CD4-positive, alpha-beta T cell treated with Interleukin-17A for 1 hour (primary cell): ENCODE data around the gene AHCTF1.
"Not testable (repeated sequence)": the region's sequence is repeated elsewhere in the genome, so short reads cannot be mapped to it uniquely, and the experiment has no call there.

Experiments used
- DNase-seq: peaks from one replicate; pipeline ENCODE4 v3.0.0-alpha.2; 2020

AHCTF1 gene

DNA sequence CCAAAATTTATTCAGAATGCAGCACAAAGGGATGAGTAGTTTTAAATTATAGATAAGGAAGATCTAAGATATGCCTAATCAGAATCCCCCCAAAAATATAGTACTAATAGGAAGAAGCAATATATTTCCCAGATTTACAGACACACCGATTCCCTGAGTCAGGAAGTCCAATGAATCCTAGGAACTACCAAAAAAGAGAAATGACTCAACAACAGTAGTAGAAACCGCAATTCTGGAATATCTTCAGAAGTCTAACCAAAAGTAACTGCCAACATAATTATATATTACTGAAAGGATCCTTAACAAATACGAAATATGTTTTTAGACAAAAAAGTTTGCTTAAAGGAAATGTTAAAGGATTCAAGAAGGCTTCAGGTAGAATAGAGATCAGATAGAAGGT, 10.3 kb downstream of the AHCTF1 start:
- no peak for DNase-seq

DNA sequence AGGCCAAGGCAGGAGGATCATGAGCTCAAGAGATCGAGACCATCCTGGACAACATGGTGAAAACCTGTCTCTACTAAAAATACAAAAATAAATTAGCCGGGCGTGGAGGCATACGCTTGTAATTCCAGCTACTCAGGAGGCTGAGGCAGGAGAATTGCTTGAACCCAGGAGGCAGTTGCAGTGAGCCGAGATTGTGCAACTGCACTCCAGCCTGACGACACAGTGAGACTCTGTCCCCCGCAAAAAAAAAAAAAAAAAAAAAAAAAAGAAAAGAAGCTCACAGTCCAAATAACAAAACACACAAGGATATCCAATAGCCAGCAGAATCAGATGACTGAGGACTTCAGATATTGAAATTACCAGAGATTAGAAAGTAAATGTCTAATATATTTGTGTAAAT, 11.8 kb downstream of the AHCTF1 start:
- DNase-seq: no peak

DNA sequence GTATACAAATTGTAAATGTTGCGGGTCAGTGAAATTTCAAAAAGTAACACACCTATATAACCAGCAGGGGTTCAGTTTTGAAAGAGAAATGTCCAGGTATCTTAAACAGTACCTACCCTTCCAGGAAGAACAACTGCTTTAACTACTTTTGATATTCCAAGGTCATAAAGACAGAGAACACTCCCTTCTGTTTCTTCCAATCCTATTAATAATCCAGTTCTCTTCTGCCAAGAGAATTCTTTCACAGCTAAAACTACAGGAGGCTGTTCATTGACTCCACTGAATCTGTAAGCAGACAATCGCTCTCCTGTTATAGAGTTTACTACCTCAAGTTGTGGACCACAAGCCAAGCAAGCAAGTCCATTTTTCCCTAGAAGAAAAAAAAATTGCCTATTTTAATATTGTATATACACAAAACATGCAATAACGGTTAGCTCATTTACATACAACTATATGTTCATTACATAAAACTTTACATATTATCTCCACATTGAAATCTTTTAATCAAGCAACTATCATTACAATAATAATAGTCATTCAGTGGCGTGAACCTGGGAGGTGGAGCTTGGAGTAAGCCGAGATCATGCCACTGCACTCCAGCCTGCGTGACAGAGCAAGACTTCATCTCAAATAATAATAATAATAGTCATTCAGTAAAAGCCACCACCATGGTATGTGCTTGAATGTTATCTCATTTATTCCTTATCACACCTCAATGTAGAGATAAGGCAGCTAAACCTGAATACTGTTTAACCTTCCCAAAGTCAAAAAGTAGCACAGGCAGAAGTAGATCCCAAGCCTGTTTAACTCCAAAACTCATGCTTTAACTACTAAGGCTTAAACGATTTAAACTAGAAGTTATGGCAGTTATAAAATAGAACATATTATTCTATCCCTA, 15.5 kb downstream of the AHCTF1 start:
- not testable (repeated sequence) for DNase-seq

DNA sequence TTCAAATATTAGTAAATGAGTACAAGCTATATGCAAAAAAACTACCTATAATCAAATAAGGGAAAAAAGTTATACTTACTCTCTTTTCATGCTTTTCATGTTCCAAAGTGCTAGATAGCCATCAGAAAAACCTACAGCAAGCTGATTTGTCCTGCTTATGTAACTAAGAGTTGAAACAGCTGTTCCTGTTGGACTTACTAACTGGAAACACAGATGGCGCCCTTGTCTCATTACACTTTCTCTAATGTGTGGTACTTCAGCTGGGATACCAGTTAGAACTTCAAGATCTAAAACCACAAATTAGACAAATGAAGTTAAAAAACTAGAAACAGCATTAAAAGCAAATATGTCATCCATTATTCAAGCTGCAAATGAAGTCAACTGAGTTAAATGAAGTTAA, 24.3 kb downstream of the AHCTF1 start:
- peak; percentile 58 for DNase-seq

DNA sequence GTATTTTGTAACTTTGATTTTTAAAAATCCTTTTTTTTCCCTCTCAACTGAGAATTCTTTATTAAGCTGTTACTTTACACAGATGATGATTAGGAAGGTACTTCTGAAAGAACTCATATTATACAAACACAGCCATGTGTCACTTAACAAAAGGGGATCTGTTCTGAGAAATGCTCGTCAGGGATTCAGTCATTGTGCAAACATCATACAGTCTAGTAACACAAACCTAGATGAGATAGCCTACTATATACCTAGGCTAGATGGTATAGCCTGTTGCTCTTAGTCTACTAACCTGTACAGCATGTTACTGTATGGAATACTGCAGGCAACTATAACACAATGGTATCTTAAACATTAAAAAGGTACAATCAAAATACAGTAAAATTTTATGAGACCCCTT, 24.9 kb downstream of the AHCTF1 start:
- DNase-seq: no peak

DNA sequence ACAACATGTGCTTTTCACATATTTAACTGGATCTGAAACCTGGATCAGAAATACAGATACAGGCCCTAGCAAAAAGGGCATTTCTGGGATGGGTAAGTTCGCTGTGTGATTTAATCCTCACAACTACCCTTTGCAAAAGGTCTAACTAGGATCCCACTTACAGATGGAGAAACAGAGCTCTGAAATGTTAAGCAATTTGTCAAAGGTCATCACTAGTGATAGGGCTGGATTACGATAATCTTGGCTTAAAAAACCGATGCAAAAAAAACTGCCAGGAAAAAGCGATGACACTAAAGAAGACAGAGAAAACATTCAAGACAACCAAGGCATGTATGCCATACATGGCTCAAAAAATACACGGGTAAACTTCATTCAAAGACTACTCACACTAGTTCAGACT, 29.9 kb downstream of the AHCTF1 start:
- DNase-seq: no peak

DNA sequence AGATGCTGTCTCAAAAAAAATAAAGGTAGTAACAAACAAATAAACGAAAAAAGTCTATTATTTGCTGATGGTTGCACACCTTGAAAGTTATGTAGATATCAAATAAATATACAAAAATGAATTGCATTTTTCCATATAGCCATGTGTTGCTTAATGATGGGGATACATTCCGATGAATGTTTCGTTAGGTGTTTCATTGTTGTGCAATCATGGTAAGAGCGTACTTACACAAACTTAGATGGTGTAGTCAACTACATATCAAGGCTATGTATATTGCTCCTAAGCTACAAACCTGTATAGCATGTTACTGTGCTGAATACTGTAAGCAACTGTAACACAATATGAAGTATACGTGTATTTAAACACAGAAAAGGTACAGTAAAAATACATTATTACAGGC, 34.4 kb downstream of the AHCTF1 start:
- no peak for DNase-seq

DNA sequence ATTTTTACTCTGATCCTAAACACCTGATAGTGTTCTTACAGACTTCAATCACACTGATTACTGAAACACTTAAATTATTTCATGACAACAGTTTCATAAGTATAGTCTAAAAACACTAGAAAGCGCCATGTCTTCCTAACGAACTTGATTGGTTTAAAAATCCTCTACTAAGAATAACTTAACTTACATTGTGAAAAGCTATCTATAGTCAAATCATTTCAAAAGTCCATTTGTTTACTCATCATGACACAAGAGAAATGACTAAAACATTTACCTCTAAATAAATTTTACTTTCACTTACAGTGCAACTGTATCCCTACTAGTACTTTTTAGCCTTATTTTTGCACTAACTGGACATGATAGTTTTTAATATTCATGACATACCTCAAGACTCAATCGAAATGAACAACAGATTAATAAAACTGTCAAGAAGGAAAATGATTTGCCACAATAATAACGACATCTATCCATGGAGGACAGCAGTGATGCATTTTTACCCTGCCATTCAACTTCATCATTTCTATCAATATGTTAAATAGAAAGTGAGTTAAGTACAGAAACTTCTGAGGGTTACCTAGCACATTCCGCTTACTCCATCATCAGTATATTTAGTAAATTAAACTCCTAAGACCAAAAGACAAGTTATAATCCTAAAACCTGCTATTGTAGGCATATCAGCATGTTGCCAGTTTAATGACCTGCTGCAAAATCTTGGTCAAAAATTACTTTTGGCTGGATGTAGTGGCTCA, 38.4 kb downstream of the AHCTF1 start:
- DNase-seq: no peak

DNA sequence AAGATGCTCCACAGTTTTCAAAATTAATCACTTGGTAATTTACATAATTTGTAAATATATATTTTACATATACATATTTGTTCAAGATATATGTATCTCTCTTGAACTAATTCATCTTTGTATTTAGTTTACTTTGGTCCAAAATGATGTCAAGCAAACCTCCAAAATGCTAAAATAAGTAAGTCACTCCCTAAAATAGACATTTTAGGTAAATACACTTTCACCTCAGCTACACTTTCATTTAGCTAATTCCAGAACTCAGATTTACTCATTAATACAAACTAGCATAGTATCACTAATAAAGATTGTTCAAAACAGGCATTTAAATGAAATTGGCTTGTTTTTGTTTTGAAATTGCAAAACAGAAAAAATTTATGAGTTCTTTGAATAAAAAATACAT, 40.6 kb downstream of the AHCTF1 start:
- no peak for DNase-seq

DNA sequence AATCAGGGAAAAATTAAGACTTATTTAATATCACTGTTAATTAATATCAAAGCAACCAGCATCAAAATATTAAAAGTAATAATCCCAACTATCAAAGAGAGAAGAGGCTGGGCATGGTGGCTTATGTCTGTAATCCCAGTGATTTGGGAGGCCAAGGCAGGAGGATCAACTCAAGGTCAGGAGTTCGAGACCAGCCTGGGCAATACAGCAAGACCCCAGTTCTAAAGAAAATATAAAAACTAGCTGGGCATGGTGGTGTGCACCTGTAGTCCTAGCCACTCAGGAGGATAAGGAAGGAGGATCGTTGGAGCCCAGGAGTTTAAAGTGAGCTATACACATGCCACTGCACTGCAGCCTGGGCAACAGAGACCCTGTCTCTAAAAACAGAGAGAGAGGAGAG, 43.2 kb downstream of the AHCTF1 start:
- DNase-seq: no peak

DNA sequence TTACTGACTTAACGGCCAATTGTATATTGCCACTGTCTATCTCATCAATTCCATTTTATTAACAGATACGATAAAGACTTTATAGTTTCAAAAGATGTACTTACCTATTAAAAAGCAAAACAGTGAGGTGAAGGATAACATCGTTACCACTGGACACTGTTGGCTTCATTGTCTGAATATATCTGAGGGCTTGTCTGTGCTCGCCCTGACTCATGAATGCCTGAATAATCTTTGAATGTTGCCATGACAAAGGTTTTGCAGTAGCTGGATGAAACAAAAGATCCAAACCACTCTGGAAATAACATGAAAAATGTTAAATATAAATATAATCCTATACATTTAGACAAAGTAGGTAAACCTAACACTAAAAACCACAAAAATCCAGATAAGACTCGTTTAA, 46.4 kb downstream of the AHCTF1 start:
- not testable (repeated sequence) for DNase-seq

DNA sequence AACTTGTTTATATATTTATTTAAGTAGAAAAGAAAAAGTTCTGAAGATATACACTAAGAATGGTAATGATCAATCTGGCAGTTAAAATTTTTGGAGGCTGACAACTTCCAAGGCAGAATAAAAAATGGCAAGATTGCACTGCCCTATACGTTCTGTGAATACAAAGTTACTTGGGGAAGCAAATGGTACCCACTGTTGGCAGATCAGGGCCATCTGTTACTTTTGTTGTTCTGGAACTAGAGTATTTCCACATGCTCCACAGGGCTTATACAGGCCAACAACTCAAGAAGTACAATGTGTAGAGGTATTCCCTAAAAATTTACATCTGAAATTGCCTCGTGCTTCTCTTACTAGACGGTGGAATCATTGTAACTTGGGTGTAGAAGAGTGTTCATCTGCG, 53.2 kb downstream of the AHCTF1 start:
- DNase-seq: no peak

DNA sequence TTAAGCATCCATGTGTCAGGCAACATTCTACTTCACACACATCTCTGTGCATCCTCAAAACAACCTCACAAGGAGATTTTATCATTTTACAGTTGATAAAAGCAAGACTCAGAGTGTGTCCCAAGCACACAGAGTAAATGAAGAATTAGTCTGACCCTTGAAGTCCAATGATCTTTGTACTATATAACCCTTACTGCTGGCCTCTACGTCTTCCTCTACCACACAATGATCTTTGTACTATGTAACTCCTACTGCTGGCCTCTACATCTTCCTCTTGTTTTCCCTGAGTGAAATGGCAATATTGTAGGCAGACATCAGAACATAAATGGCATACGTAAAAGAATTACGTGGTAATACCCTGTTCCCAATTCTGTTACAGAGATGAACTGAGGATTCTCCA, 55.3 kb downstream of the AHCTF1 start:
- DNase-seq: no peak

DNA sequence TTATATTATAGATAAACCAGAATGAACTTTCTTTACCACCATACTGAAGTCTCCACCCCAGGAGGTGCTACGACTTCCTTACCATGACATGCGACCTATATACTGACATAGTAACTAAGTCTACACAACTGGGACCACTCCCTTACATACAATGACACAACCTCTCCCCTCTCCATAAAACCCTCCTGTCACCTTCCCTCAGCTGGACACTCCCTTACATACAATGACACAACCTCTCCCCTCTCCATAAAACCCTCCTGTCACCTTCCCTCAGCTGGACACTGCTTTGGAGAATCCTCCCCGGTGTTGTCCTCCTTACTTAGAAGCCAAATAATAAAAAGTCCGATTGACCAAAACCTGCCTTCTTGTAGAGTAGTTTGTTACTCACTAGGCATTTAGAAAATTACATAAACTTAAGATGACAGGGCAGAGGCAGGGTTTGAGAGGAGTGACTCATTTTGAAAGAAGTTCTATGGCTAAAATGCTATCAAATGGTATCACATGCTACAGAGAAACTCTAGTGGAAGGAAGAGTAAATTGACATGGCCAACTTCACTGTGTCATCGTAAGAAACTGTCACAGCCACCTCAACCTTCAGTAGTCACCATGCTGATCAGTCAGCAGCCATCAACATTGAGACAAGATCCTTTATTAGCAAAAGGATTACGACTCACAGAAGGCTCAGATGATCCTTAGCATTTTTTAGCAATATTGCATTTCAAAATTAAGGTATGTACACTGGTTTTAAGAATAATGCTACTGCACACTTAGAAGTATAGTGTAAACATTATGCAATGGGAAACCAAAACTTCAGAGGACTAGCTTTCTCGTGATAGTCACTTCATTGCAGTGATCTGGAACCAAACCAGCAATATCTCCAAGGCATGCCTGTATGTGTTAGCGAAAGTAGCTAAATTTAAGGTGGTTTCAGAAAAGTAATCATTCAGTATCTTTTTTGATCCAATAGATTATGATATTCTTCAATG, 56.4 kb downstream of the AHCTF1 start:
- no peak for DNase-seq

DNA sequence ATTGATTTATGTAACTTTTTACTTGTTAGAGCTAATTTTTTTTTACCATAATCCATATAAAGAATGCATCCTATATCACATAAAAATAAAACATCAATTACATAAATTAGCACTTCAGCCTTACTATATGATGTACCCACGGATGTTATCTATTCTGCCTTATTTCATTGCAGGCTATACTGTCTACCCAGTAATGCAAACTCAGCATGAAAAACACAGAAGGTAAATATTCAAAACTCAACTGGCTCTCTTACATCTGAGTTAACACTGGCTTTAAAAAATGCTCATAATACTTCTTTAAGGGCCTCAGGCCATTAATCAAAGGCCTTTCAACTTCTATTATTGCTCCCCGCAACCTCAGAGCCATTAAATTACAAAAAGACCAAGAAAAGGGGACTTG, 65.8 kb downstream of the AHCTF1 start:
- no peak for DNase-seq

DNA sequence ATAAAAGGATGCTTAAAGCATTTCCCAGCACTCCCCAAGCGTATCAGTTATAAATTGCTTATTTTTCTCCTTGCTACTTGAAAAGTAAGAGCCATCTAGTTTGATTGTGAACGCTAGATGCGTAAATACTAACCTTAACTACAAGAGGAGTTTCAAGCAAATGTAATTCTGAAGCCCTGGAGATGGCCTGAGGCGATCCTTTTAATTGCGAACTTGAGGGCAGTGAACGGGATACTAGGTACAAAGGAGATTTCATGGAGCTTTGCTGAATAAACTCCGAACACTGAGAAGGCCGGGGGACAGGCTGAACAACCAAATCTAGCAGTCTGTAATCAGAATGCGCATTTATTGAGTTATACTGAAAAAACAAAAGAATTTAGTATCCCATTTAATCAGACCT, 68.0 kb downstream of the AHCTF1 start:
- not testable (repeated sequence) for DNase-seq

DNA sequence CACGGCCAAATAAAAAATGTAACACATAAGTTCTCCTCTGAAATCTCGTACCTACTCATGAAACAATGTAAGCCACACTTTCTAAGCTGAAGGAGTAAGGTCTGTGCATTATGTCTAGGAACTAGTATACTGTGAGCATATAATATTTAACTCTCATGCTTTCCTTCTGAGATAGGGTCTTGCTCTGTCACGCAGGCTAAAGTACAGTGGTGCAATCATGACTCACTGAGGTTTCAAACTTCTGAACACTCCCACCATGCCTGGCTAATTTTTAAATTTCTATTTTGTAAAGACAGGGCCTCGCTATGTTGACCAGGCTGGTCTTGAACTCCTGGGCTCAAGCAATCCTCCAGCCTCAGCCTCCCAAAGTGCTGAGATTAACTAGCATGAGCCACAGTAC, 71.3 kb downstream of the AHCTF1 start:
- DNase-seq: no peak

DNA sequence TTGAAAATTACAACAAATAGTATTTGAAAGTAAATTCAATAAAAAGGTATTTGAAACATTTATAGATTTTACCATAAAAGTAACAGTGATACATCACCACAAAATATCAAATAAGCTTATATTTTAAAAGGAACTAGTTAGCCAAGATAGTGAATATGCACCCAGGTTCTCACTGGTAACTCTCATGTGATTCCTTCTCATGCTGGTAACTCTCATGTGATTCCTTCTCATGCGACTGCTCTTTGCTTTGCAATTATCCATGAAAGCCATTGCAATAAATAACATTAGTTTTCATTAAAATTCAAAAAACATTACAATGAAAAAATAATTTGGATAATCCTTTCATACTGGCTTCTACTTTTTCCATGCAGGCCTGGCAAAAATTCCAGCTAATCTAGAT, 75.4 kb downstream of the AHCTF1 start:
- DNase-seq: no peak

DNA sequence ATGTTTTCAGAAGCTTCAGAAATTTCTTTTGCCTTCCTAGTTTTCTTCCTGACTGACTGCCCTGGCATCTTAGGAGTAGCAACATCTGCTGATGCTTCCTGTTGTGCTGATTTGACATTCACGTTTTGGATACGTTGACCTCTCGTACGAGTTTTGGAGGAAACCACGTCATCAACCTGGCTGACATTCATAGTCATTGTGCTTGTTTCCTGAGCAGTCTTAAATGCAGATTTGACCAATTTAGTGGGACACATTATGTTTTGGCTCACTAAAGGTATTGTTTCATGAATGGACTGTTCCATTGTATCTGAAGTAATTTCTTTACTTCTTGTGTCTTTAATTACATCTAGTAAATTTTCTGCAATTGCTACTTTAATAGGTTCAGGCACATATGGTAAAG, 81.1 kb downstream of the AHCTF1 start:
- DNase-seq: not testable (repeated sequence)

DNA sequence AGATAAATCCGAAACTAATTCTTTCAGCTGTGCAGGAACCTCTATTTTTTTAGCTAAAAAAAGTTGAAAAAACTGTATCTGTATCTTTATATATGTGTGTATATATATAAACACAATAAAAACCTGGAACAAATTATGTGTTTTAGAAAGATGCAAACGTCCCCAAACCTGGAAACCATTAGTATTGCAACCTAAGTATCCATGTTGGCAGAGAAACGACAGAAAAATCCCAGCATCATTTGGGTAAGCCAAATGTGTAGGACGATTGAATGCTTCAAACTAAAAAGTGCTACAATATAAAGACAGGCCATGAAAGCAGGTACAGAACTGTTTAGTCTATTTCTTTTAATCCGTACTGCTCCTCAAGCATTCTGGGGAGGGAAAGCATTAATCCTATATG, 87.9 kb downstream of the AHCTF1 start:
- no peak for DNase-seq

DNA sequence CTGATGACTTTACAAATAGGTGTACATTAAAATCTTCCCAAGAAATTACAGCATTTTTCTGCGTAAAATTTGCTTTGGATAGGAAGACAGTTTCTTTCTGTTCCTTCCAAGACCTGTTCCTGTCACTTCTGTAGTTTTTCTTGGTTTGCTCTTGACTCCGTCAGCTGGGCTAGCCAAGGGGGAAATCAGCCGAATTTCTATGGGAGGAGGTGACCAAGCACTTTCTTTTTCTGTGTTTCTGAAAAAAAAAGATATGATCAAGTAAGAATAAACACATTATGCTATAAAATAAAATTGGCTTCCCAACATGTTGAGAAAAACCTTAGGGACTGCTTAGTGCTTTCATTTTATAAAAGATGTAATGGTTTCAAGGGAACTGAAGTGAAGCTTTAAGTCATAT, 91.0 kb downstream of the AHCTF1 start:
- not testable (repeated sequence) for DNase-seq

DNA sequence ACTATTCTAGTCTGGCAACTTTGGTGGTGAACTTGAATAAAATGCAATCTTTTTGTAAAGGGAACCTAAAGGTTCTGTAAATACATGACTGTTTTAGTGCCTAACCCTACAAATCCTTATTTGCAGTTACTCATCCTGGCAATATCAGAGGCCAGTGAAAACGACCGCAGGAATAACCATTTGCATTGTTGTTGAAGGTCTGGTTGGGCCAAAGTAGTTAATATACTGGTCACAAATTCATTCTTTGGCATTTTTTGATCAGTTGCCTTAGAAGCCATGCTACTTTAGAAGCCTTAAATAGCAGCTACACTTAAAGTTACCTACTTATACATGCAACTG, 93.7 kb downstream of the AHCTF1 start:
- DNase-seq: no peak

DNA sequence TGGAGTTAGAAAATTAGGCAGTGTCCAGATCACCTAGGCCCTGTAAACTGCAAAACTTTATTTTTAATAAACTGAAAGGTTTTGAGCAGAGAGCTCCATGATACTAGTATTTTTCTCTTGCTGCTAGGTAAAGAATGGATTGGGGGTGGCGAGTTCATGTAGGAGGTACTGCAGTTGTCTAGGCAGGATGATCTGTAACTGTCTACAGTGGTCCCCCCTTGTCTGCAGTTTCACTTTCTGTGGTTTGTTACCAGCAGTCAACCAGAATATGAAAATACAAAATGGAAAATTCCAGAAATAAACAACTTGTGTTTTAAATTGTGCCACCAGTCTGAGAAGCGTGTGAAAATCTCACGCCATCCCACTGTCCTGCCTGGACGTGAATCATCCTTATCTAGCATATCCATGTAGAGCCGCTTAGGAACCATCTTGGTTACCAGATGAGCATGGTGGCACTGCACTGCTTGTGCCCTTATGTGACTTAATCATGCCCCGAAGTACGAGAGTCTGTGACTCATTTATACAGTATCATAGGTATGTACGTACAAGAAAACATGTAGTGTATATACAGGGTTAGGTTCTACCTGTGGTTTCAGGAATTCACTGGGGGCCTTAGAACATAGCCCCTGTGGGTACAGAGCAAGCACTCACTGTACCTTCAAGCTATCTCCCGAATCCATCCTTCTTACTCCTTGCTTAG, 94.2 kb downstream of the AHCTF1 start:
- DNase-seq: no peak
